Fibroblast of skin of left biceps (primary cell): ENCODE measurements around the gene CCSER2.

ENCODE experiments used
- DNase-seq, 2 experiments: peaks; one replicate each; pipeline ENCODE4 v3.0.0-alpha.2; 2013; ENCODE audit warnings: low read depth in 2 of 2

Gene CCSER2

DNA sequence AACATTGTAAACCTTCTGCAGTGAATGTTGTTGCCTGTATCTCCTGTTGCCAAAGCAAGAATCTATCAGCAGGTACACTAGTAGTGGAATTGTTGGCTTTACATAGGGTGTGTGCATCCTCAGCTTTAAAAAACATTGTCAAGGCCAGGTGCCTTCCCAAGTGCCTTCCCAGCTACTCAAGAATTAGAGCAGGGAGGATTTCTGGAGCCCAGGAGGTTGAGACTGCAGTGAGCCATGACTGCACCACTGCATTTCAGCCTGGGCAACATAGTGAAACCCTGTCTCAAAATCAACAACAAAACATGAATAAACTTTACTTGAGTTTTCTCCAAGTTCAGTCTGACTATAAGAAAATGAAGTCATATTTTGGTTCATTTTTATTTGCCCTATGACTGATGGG is 217.3 kb downstream of the CCSER2 start:
- DNase-seq, result no peak

GRCh38 chr10:84546609-84547008 is 218.2 kb downstream of the CCSER2 start:
- DNase-seq, result no peak

- DNase-seq, result no peak
Observed at GRCh38 chr10:84547616-84548015, 219.2 kb downstream of the CCSER2 start.

DNA sequence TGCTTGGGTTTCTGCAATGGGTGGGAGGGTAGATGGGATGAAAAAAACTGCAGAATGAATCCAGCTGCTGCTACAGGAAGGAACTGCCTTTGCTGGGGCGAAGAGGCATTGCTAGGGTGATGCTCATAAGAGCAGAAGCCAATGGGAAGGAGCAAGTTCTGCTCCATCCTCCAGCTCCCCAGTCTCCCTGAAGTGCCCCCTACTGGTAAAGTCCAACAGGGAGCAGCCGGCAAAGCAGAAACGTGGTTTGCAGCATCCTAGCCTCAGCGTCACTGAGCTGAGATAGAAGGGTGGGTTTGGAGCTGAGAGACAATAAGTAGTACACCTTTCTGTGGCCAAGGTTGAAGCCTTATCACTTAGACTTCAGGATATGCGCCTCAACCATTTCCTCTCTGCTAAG is 220.5 kb downstream of the CCSER2 start:
- no peak for DNase-seq

DNA sequence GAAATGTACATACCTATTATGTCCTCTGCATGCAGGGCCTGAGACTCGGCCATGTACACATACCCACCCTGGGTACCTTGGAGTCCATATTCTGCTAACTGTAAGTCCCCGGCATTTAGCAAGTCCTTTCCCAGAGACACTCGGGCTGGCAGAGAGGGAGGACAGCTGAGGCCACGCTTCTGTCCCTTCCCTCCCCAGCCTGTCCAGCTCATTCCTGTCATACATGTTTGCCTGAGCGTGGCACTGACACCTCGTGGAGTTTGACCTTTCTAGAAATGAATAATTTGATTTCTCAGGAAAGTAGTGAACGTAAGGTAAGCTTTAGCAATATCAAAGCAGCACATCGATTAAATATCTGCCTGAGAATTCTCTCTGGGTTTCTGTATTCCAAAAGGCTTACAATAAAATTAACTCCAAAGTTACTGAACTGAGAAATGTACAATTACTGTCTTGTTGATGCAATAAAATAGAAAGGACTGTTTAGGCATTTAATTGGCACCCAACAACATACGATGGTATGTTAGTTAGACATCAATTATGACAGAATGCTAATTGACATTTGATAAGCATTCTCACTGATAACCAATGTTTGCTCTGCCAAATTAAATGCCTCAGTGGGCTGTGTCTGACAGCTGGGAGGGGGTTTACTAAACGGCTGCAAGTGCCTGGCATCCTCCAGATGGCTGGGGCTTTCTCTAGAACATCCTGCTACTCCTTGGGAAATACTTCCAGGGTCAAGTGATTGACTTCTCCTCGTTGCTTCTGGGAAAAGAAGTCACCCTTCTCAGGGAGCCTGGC is 221.2 kb downstream of the CCSER2 start:
- DNase-seq, result no peak

- DNase-seq, result no peak
Observed at GRCh38 chr10:84550756-84551436, 222.5 kb downstream of the CCSER2 start.

- DNase-seq, result no peak
Observed at GRCh38 chr10:84551437-84552120, 223.2 kb downstream of the CCSER2 start.

DNA sequence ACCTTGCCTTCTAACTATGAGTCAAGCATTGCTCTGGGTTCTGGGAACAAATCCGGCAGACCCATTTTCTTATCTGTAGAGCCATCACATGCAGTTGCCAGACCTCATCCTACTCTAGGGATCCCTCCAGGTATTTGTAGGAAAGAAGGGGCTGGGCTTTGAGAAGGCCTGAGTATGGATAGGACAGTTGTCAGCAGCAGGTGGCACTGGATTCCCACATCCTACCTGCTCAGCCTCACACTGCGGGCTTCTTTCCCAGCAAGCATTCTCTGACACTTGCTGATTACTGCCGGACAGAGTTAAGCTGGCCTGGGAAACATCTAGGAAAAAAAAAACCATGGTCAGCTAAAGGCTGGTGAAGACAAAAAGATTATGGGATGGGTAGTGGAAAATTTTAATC is 224.1 kb downstream of the CCSER2 start:
- no peak for DNase-seq

DNA sequence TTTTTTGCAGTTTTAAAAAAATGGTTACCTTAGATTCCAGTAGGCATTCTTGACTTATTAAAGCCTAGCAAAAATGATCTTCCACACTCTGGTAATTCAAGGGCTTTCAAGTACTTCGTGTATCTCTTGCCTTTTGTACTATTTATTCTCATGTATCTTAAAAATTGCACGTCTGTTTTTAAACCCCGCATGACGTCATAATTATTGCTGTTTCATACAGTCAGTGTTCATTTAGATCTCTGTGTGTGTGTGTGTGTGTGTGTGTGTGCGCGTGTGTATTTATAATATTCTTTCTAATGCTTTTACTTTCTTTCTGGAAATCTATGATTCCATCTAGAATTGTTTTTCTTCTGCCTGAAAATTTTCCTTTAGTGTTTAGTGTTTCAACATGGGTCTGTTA is 234.2 kb downstream of the CCSER2 start:
- no peak for DNase-seq

DNA sequence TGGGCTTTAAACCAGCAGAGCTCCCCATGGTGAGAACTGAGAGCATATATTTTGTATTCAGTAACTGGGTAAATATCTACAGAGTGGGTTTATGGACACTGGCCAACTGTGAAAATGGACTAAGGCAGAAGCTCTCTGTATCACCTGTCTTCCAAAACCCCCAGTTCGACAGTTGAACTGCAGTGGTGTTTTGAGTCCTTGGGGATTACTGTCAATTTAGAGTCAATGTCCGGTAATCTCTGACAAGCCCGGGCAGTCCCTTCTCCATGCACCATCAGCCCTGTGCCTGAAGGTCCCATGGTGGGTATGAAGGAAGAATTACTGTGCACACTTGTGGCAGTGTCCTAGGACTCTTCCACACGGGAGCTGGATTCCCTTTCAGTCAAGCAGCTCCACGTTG is 235.0 kb downstream of the CCSER2 start:
- DNase-seq, result no peak

DNA sequence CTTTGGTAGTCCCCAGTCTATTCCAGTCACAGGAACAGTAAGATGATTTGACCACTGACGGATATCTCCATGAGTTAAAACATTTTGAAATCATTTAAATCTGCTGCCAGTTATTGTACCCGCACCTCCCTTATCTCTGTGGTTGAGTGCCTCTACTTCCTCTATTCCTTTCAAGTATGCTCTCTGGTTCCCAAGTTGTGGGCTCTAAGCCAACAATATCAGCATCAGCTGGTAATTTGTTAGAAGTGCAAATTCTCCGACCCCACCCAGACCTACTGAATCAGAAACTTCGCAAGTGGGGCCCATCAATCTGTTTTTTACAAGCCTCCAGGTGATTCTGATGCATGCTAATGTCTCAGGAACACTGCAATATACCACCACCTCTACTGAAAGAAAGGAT is 235.5 kb downstream of the CCSER2 start:
- DNase-seq, result no peak

DNA sequence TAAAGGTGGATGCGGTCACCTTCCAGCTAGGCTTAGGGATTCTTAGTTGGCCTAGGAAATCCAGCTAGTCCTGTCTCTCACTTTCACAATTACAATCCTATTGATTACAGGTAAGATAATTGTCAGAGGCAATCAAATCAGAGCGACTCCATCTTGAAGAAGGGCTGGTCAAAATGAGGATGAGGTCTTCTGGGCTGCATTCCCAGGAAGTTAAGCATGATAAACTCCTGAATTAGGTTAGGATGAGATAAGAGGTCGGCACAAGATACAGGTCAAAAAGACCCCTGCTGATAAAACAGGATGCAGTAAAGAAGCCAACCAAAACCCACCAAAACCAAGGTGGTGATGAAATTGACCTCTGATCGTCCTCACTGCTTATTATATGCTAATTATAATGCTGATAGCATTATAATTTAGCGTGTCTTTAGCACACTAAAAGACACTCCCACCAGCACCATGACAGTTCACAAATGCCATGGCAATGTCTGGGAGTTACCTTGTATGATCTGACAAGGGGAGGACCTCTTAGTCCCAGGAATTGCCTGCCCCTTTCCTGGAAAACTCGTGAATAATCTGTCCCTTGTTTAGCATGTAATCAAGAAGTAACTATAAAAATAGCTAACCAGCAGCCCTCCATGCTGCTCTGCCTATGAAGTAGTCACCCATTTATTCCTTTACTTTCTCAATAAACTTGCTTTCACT is 237.6 kb downstream of the CCSER2 start:
- DNase-seq, result no peak

- DNase-seq, result no peak
Observed at GRCh38 chr10:84567133-84567532, 238.7 kb downstream of the CCSER2 start.
